ENCODE measurements around the gene TRAPPC3.

- TF ChIP-seq ZBTB10 (tag by site-specific recombination; IDR thresholded peaks at IDR 0.05) (no peak), REST (tag by site-specific recombination; IDR thresholded peaks at IDR 0.05) (no peak), ZNF121 (tag by site-specific recombination; IDR thresholded peaks at IDR 0.05) (no peak), ZFP3 (tag by site-specific recombination; IDR thresholded peaks at IDR 0.05; ENCODE audit: low read depth) (no peak), ZNF362 (tag by site-specific recombination; IDR thresholded peaks at IDR 0.05) (no peak), CTCF (tag by site-specific recombination; IDR thresholded peaks at IDR 0.05) (no peak), TRIM28 (IDR thresholded peaks at IDR 0.05; ENCODE audit: borderline replicate concordance, low read length) (no peak), ZSCAN5A (tag by site-specific recombination; IDR thresholded peaks at IDR 0.05) (no peak), ZNF610 (tag by site-specific recombination; IDR thresholded peaks at IDR 0.05; ENCODE audit: borderline replicate concordance) (no peak), ZBTB7A (tag by site-specific recombination; IDR thresholded peaks at IDR 0.05; ENCODE audit: low read depth) (no peak), ZBTB21 (tag by site-specific recombination; IDR thresholded peaks at IDR 0.05) (no peak), ZEB2 (tag by site-specific recombination; IDR thresholded peaks at IDR 0.05) (no peak)
These were observed 2.5 kb upstream of the TRAPPC3 start for GRCh38 chr1:36151845-36152203.
